Esophagus squamous epithelium (tissue), 4 donors: Measurements from ENCODE around the gene CCNI.

ENCODE experiments used
- POLR2A ChIP-seq, 4 donors: fragments of 450-650 bp; IDR thresholded peaks; one replicate each; pipeline ENCODE4 v1.6.1; 2017; ENCODE audit warnings: antibody characterized with exemption in 4 of 4, mild to moderate bottlenecking in 4 of 4, moderate library complexity in 3 of 4
- TF ChIP-seq, protein P1 (sequence below), 6 experiments: fragments of 450-650 bp in 4 of 6; fragments of 200-600 bp in 2 of 6; sonication (generic) in 2 of 6; IDR thresholded peaks; one replicate each; pipeline ENCODE4 v1.5.1; 2016 to 2019; ENCODE audit warnings: antibody characterized with exemption in 6 of 6, mild to moderate bottlenecking in 4 of 6, moderate library complexity in 4 of 6

DNA sequence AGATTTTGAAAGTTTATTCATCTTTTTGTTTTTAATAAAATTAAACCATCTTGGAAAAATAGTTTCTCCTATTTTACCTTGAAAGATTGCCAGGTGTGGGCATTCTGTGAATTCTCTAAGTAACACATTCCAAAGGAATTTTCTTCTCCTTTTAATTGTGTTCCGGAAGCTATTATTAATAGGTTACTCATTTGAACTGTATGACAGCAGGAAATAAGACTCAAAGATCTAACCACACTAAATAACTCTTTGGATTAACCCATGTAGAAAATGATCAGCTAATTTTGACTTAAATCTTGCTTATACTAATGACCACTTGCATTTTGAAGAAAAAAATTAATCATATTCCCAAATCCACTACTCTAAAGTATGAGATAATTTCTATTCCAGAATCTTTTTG is 17.6 kb upstream of the CCNI start:
- TF ChIP-seq, protein P1, sequence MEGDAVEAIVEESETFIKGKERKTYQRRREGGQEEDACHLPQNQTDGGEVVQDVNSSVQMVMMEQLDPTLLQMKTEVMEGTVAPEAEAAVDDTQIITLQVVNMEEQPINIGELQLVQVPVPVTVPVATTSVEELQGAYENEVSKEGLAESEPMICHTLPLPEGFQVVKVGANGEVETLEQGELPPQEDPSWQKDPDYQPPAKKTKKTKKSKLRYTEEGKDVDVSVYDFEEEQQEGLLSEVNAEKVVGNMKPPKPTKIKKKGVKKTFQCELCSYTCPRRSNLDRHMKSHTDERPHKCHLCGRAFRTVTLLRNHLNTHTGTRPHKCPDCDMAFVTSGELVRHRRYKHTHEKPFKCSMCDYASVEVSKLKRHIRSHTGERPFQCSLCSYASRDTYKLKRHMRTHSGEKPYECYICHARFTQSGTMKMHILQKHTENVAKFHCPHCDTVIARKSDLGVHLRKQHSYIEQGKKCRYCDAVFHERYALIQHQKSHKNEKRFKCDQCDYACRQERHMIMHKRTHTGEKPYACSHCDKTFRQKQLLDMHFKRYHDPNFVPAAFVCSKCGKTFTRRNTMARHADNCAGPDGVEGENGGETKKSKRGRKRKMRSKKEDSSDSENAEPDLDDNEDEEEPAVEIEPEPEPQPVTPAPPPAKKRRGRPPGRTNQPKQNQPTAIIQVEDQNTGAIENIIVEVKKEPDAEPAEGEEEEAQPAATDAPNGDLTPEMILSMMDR (IDR thresholded peaks at IDR 0.05): no peak
- no peak for TF ChIP-seq POLR2A (IDR thresholded peaks at IDR 0.05)
